DND-41 (cell line): ENCODE results near the gene RNGTT.

Source experiments
- CTCF ChIP-seq: IDR thresholded peaks from 2 replicates; pipeline ENCODE4 v1.5.1; 2012; ENCODE audit warnings: borderline replicate concordance, low read length, moderate library complexity, mild to moderate bottlenecking; ENCODE audit not compliant: poor library complexity, severe bottlenecking; ENCODE audit errors: extremely low read depth
- EZH2 ChIP-seq: IDR thresholded peaks from 3 replicates; pipeline ENCODE4 v1.6.1; 2012; ENCODE audit warnings: borderline replicate concordance, low read depth, mild to moderate bottlenecking, moderate library complexity, low read length, inconsistent platforms; ENCODE audit not compliant: severe bottlenecking

- no peak for TF ChIP-seq CTCF
- TF ChIP-seq EZH2, result no peak
Measured at GRCh38 chr6:88609983-88610382, 353.4 kb downstream of the RNGTT start.
